Measurements from ENCODE around the gene GRIN1. TPM values are rescaled to one million over a fixed set of nuclear protein-coding genes. Genes with fewer than 3 reads are reported as not detected.

GRIN1 gene
- total and polyA plus RNA-seq, 2 of the 8 experiments (the other 6 are each of a cell fraction or from before 2014, with no cell fraction given), result 0.48 to 2.1 TPM

DNA sequence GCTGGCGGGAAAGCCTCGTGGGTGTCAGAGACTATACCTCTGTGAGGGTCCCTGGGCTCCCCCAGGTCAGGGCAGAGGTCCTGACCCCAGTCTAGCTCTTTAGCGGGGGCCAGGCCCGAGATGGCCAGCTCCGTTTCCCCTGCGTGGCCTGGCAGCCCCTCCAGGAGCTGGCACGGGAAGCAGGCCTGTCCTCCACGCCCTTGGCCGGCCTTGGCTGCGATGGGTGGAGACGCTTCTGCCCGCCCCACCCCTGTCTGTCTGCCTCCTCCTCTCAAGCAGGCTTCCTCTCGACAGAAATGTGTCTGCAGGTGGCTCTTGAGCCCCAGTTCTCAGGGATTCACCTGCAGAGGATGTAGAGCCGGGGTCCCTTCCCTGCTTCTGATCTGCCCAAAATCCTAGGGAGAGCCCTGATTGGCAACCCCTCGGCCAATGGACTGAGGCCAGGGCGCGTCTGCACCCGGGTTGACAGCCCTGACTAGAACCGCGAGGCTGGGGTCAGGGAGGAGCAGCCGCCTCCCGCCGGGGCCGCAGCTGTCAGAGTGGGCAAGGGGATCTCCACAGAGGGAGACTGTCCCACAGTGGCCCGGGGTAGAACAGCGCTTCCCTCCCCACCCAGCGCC is 2.6 kb upstream of the GRIN1 start:
- Histone ChIP-seq H2BK12ac (ENCODE audit: low read depth, low read length) (no peak overlapping the region), H2BK15ac (ENCODE audit: low read length) (no peak overlapping the region), H3K4me1 (replicated peaks in 1 of 4; ENCODE audit: control insufficient read depth in 3 of 4, insufficient read depth in 4 of 4, low read length in 3 of 4) (peaks cover 0 to 14% (median 11%) of the 10 kb centered on the region in 4 experiments; a peak in 6 of 7 replicates), H3K56ac (replicated peaks; ENCODE audit: insufficient read length, low read depth, low read length) (no peak overlapping the region), H3K9ac (replicated peaks in 1 of 4; ENCODE audit: extremely low read depth in 1 of 4, low read depth in 3 of 4, low read length in 3 of 4) (no peak overlapping the region), H4K5ac (ENCODE audit: insufficient read length, low read depth, low read length) (no peak overlapping the region), H3K4me2 (ENCODE audit: insufficient read depth in 1 of 2, low read depth in 2 of 2, low read length in 2 of 2) (no peak overlapping the region), H3K4ac (replicated peaks; ENCODE audit: insufficient read length, low read depth, low read length) (no peak overlapping the region), H3K4me3 (ENCODE audit: extremely low read depth in 1 of 4, insufficient read depth in 2 of 4, low read depth in 3 of 4, low read length in 4 of 4) (no peak overlapping the region), H2BK5ac (ENCODE audit: low read depth, low read length) (no peak overlapping the region), H3K27ac (ENCODE audit: low read depth, low read length) (no peak overlapping the region), H2AK5ac (ENCODE audit: low read depth, low read length) (no peak overlapping the region), H3K27me3 (replicated peaks in 1 of 4; ENCODE audit: control insufficient read depth in 3 of 4, extremely low read depth in 1 of 4, insufficient read depth in 3 of 4, low read length in 3 of 4) (peaks cover 25 to 54% (median 50%) of the 10 kb centered on the region in 4 experiments), H2AFZ (ENCODE audit: low read length) (no peak overlapping the region), H4K8ac (ENCODE audit: extremely low read depth, insufficient read depth, low read length) (no peak overlapping the region), H3K23ac (ENCODE audit: insufficient read length) (no peak overlapping the region), H2BK120ac (replicated peaks; ENCODE audit: low read depth, low read length) (no peak overlapping the region), H3K23me2 (ENCODE audit: low read depth, low read length) (peaks cover 4% of the 10 kb centered on the region; the same call in 1 of the 2 replicates), H3K79me2 (ENCODE audit: control insufficient read depth in 1 of 2, insufficient read depth in 2 of 2, low read length in 2 of 2) (no peaks in the 10 kb centered on the region), H4K91ac (replicated peaks; ENCODE audit: insufficient read length, low read length) (no peak overlapping the region), H3K79me1 (ENCODE audit: low read depth, low read length) (0 out of 2 replicates have a peak, but pooled peaks cover 2% of the 10 kb centered on the region), H3K36me3 (ENCODE audit: control insufficient read depth in 2 of 4, insufficient read depth in 4 of 4, low read length in 3 of 4) (no peaks in the 10 kb centered on the region), H4K20me1 (replicated peaks in 1 of 2; ENCODE audit: control insufficient read depth in 1 of 2, insufficient read depth in 2 of 2, low read length in 2 of 2) (peaks cover 1 to 14% of the 10 kb centered on the region in 2 experiments), H3K14ac (ENCODE audit: insufficient read length) (no peak overlapping the region), H2BK20ac (ENCODE audit: low read length) (no peak overlapping the region), H3K9me3 (ENCODE audit: insufficient read depth in 2 of 2, low read depth in 1 of 2, low read length in 1 of 2) (no peaks in the 10 kb centered on the region), H3K18ac (ENCODE audit: extremely low read depth, low read length) (no peak overlapping the region)
- peak in 1 of 2 experiments; percentile 51 for DNase-seq (ENCODE audit: low read depth in 1 of 2, low spot score in 2 of 2)
- POLR2A ChIA-PET (ENCODE audit: partially characterized antibody), result interaction anchor here (1.7 kb wide), 1 partner anchor 84 kb away, joined by 4 read pairs; no protein-coding TSS in a partner anchor
- no peak for TF ChIP-seq SAP30 (IDR thresholded peaks at IDR 0.05; ENCODE audit: insufficient read depth, insufficient replicate concordance, low read length)
- no peak for TF ChIP-seq BRCA1 (IDR thresholded peaks at IDR 0.05; ENCODE audit: low read depth, low read length)
- no peak for TF ChIP-seq FOSL1 (IDR thresholded peaks at IDR 0.05; ENCODE audit: insufficient read depth, low read depth, low read length)
- TF ChIP-seq KDM5A (IDR thresholded peaks at IDR 0.05; ENCODE audit: low read length), result no peak
- no peak for TF ChIP-seq ASH2L (IDR thresholded peaks at IDR 0.05; ENCODE audit: low read length)
- no peak for TF ChIP-seq RNF2 (IDR thresholded peaks at IDR 0.05; ENCODE audit: borderline replicate concordance, low read depth, low read length, missing control alignments, poor library complexity, severe bottlenecking)
- no peak for TF ChIP-seq SIX5 (IDR thresholded peaks at IDR 0.05; ENCODE audit: low read depth, low read length)
- TF ChIP-seq TEAD4 (IDR thresholded peaks at IDR 0.05; ENCODE audit: low read depth, low read length), result no peak
- TF ChIP-seq EGR1 (IDR thresholded peaks at IDR 0.05; ENCODE audit: borderline replicate concordance, low read depth, low read length), result no peak
- TF ChIP-seq RXRA (IDR thresholded peaks at IDR 0.05; ENCODE audit: insufficient read depth, low read depth, low read length), result no peak
- TF ChIP-seq PHF8 (conservative IDR thresholded peaks at IDR 0.05; ENCODE audit: low read depth, low read length), result no peak
- 64% methylated on average over 22 of the region's 27 CpGs; no CpG with 5 or more reads in 1 of the 2 experiments for WGBS, 2 experiments (ENCODE audit: extremely low coverage in 1 of 2, insufficient coverage in 1 of 2, insufficient read length in 1 of 2, insufficient replicate concordance in 2 of 2, low coverage in 1 of 2, low lambda C conversion rate in 2 of 2, missing lambda C conversion rate in 1 of 2)
- no peak for FAIRE-seq
- CTCF ChIA-PET (ENCODE audit: partially characterized antibody), result interaction anchor here (0.9 to 3.8 kb wide), 6 partner anchors 13 to 91 kb away, joined by 3 to 14 read pairs (median 4); partner anchors contain the start of gene RNF224

Data from H1 (cell line).